HG03432 (cell line): Measurements from ENCODE around the gene CPNE1.

Experiments used
- ATAC-seq: cut with Tn5 transposase; IDR thresholded peaks from one replicate; pipeline ENCODE4 v1.9.1; 2021; ENCODE audit warnings: mild to moderate bottlenecking, moderate library complexity; ENCODE audit not compliant: unreplicated experiment

The CPNE1 gene

DNA sequence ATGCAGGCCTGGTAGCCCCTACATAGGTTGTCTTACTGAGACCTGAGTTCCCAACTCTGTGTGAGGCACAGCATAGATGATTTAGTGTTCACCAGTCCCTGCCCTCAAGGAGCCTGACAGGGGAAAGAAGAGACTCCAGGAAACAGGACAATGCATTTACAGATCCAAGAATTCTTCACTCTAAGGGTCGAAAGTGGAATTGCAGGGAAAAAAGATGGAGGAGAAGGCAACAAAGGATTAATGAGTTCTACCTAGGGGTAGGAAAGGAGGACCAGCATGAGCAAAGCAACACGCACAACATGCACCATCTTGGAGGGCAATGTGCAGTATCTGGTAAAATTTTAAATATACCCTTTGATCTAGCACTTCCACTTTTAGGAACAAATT, 43.1 kb downstream of the CPNE1 start:
- ATAC-seq = no peak

DNA sequence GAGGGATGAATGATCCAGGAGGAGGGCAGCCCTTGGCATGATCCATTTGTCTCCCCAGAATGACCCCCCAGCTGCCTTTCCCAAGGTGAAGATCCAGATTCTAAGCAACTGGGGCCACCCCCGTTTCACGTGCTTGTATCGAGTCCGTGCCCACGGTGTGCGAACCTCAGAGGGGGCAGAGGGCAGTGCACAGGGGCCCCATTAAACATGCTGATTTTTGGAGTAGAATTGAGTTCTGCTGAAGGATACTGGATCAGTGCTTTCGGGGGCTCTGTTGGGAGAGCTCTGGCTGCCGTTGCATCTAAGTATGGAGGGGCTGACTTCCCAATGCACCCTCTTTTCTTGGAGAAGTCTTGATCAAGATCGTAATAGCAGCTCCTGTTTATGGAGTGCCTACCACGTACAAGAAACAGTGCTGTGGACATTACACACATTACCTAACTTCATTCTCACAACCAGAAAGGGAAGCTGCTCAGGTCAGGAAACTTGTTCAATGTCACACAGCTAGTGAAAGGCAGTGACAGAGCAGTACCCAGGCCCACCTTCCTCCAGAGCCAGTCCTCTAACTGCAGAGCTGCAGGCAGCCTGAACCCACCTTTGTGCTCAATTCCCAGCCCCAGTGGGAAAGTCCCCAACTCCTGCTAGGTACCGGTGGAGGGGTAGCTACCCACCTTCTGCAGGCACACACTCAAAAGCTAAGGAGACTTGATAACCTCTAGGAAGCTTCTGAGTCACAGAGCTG, 43.7 kb downstream of the CPNE1 start:
- ATAC-seq = no peak

DNA sequence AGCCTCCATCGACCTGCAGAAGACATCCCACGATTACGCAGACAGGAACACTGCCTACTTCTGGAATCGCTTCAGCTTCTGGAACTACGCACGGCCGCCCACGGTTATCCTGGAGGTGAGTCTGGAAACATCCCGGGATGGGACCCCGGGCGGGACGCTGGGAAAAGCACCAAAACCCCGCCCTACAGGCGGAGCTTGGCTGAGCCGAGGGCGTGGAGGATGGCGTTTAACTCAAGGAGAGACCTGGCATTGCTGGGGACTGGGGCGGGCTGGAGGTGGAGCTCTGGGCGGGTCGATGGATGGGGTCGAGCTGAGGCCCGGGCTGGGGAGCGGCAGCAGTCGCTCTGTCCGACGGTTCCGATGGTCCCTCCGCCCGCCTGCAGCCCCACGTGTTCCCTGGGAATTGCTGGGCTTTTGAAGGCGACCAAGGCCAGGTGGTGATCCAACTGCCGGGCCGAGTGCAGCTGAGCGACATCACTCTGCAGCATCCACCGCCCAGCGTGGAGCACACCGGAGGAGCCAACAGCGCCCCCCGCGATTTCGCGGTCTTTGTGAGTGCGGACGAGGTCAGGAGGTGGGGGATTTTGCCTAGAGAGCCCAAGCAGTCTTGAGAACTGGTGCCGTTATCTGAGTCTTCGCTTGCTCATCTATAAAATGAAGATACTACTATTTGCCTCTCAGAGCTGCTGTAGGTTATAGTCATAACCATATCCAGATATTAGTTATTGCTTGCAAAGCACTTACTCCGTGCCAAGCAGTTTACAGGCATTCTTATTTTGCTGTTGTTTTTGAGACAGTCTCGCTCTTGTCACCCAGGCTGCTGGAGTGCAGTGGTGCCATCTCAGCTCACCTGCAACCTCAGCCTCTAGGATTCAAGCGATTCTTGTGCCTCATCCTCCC, 45.3 kb downstream of the CPNE1 start:
- ATAC-seq = peak; percentile 41

GRCh38 chr20:35618263-35619131, 46.2 kb downstream of the CPNE1 start:
- ATAC-seq = no peak

- no peak for ATAC-seq
Observed at GRCh38 chr20:35617397-35618262, 47.1 kb downstream of the CPNE1 start.

DNA sequence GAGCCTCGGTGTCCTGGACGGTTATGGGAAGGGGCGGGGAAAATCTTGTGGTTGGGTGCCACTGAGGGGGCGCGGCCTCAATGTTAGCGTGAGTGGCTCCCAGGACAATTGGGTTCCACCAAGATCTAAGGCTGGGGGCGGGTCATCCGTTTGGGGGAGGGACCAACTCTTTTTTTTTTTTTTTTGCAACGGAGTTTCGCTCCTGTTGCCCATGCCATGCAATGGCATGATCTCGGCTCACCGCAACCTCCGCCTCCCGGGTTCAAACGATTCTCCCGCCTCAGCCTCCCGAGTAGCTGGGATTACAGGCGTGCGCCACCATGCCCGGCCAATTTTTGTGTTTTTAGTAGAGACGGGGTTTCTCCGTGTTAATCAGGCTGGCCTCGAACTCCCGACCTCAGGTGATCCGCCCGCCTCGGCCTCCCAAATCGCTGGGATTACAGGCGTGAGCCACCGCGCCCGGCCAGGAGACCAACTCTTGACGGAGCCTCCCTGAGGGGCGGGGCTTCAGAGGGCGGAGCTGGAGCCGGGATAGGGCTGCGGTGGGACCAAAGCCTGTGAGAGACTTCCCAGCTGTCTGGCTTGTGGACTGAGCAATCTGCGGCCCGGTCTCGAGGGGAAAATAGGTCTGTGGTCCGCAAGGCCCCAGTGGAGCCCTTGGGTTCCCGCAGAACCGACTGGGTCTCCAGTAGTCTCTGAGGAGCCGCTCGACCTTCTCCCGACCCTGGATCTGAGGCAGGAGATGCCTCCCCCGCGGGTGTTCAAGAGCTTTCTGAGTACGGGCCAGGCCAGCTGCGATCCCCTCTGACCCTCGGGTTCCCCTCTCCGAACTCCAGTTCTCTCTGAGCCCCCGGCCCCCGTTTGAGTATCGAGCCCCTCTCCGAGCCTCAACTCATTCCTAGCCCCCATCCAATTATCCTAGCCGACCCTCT, 48.0 kb downstream of the CPNE1 start:
- peak; percentile 27 for ATAC-seq

GRCh38 chr20:35615667-35616464, 48.8 kb downstream of the CPNE1 start, which contains the start of gene SPAG4:
Gene SPAG4, plus strand, starts transcription at chr20:35615829. Its CDS starts 175 bp downstream, at chr20:35616004.
- peak; percentile 74 for ATAC-seq

DNA sequence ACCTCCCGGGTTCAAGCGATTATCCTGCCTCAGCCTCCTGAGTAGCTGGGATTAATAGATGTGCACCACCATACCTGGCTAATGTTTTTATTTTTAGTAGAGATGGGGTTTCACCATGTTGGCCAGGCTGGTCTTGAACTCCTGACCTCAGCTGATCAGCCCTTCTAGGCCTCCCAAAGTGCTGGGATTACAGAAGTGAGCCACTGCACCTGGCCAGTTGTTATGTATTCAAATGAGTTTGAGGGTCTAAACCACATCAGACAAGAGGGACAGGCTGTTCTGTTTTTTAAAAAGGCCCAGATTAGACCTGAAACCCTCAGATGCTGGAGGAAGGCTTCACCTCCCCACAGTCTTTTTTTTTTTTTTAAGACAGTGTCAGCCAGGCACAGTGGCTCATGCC, 53.2 kb downstream of the CPNE1 start:
- no peak for ATAC-seq

GRCh38 chr20:35610833-35611427, 53.8 kb downstream of the CPNE1 start:
- no peak for ATAC-seq

- ATAC-seq = no peak
Observed at GRCh38 chr20:35607003-35607735, 57.5 kb downstream of the CPNE1 start.

GRCh38 chr20:35606127-35606526, 58.6 kb downstream of the CPNE1 start:
- ATAC-seq = no peak

DNA sequence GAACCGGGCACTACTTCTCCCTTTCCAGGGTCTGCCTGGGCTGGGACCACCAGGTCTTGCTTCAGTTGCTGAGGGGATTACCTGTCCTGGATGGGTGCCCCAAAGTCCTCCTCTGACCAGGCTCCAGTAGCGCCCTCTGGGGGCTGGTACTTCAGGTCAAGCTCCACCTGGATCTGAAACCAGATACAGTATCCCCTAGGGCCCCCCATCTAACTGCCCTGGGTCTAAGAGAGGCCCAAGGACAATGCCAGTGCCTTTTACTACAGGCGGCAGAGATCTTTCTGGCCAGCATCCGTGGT, 60.3 kb downstream of the CPNE1 start:
- no peak for ATAC-seq

DNA sequence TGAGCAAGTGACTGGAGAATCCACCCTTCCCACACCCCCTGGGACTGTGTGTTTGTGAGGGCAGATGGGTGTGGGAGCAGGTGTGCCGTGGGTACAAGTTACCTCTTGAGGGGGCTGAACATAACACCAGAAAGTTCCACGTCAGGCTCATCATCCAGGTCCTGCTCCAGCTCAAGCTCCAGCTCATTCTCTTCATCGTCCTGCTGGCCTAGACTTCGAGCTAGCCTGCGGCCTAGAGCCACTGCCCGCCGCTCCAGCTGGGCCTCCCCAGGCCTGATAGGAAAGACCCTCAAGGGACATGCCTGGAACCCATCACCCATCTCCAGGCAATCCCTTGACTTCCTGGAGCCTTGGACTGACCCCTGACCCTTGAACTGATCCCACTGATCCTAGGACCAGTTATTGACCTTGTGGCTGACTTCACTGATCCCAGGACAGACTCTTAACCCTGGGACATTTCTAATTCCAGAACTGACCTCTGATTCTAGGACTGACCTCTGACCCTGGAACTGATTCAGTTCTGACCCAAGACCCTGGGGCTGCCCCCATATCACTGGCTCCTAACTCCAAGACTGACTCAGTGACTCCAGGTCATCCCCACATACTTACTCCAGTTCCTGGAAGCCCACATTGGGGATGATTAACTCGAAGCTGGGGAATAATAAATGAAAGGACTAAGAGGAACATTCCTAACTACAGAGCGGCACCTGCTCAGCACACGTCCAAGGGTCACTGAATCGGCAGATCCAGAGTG, 60.8 kb downstream of the CPNE1 start:
- no peak for ATAC-seq

DNA sequence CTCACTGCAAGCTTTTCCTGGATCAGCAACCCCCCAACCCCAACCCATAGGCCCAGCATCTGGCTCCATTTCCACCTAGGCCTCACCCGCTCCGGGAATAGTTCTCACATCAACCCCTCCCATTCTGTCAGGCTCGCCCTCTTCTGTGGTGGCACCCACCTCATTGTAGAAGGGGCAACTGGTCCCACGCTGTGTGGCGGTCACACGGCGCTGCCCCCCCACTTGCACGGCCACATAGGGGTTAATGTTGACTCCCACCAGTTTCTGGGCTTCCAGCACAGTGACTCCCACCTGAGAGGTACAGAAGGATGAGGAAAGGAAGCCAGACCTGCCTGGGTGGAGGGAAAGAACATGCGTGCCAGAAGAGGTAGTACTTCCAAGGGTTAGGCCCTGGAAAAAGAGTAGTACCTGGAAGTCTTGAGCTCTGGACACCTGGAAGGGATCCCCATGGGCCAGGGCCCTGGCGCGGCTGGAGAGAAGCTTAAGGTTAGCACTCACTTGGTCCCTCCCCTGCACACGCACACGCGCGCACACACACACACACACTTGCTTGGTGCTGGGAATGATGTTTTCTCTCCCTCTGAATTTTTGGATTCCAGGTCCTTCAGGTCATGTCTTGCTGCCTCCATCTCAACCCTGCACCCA, 61.7 kb downstream of the CPNE1 start:
- ATAC-seq = no peak

DNA sequence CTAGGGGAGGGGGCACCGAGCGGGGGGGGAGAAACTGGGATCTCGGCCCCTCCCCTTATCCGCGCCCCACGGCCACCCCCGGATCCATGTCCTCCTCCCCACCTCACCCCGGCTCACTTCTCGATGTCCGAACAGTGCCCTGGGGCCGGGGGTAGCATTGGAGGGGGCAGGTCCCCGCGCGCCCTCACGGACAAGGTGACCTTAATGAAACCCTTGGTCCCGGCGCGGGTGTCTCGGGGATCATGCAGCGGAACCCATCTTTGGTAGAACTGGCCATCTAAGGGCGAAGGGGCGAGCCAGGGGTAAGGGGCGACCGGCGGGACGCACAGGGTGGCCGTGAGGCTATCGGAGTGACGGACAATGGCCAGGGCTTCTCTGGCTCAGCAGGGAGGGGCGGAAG, 62.7 kb downstream of the CPNE1 start:
- ATAC-seq = no peak
